NB4 (cell line): ENCODE results near the gene SLC39A12.

Experiments
- CTCF ChIP-seq: IDR thresholded peaks from one replicate; pipeline ENCODE4 v1.5.1; 2012; ENCODE audit warnings: low read depth, low read length
- POLR2A ChIP-seq: IDR thresholded peaks from 2 replicates; pipeline ENCODE4 v1.6.1; 2011; ENCODE audit warnings: mild to moderate bottlenecking; ENCODE audit not compliant: insufficient read length; ENCODE audit errors: extremely low read depth
- TF ChIP-seq, protein P1 (sequence below): IDR thresholded peaks from 2 replicates; pipeline ENCODE4 v1.6.1; 2011; ENCODE audit warnings: low read depth, low read length

DNA sequence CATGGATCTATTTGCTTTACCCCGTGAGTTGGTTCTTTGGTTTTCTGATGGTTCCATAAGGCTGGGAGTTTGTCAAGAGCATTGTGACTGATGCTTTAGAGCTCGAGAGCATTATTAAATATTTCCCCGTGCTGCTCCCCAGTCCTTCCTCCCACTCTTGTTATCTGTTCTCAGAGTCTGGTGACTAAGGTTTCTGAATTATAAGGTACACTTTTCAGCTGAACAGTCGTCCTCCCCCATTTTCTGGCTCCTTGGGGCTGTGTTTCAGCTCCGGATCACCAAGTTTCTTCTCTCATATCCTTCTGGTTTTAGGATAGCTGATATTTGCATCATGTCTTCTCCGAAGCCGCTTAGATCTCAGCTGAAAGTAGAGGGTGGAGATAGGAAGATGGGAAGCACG, 130.7 kb downstream of the SLC39A12 start:
- TF ChIP-seq CTCF: no peak
- TF ChIP-seq, protein P1, sequence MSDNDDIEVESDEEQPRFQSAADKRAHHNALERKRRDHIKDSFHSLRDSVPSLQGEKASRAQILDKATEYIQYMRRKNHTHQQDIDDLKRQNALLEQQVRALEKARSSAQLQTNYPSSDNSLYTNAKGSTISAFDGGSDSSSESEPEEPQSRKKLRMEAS: no peak
- TF ChIP-seq POLR2A: no peak
